ENCODE data around the gene CIB4. TPM values are rescaled to one million over a fixed set of nuclear protein-coding genes. Genes with fewer than 3 reads are reported as not detected.

CIB4 gene
- total and polyA plus RNA-seq, 9 of the 15 experiments (the other 6 are each of a cell fraction or from before 2014, with no cell fraction given) = not detected

DNA sequence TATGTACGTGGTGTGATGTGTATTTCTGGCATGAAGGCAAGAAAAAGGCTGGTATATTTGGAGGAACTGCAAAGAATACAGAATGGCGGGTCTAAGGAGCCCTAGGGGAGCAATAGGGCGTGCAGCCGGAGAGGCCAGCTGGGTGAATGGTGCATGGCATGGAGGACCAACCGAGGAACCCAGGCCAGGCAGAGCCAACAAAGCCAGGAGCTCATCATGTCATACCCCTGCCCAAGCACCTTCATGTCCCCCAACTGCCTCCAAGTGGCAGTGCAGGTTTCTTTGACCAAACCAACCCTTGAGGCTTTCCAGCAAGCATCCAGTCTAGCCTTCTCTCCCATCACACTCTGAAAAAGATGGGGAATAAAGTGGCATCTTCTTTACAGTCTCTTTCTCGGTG is 42.4 kb upstream of the CIB4 start:
- POLR2A ChIA-PET = interaction anchor here (0.5 to 1.2 kb wide), 3 partner anchors 11 to 165 kb away, joined by 3 to 5 read pairs (median 3); no protein-coding TSS in a partner anchor
- WGBS (ENCODE audit: insufficient coverage, low coverage, missing lambda C conversion rate) = 0% methylated on average over 6 of the region's 6 CpGs
- in situ Hi-C loops (cut with MboI) (no loop called here), intact Hi-C loops (cut with micrococcal nuclease) (loop anchor here (5.0 kb wide), 1 partner anchor 59 kb away; no protein-coding TSS in a partner anchor)
- Histone ChIP-seq H3K27ac (ENCODE audit: extremely low read depth, low read depth, low read length) (no peak overlapping the region), H3K27me3 (ENCODE audit: control insufficient read depth in 2 of 2, insufficient read depth in 2 of 2, low read length in 2 of 2) (peaks cover 12 to 73% of the 10 kb centered on the region in 2 experiments; a peak in 4 of 5 replicates), H3K9me1 (ENCODE audit: control insufficient read depth, insufficient read depth, low read length) (peaks cover 4% of the 10 kb centered on the region), H3K36me3 (ENCODE audit: control insufficient read depth, insufficient read depth, low read length) (no peaks in the 10 kb centered on the region), H3K79me2 (ENCODE audit: control insufficient read depth, insufficient read depth, low read length) (no peaks in the 10 kb centered on the region), H4K20me1 (replicated peaks; ENCODE audit: control insufficient read depth, insufficient read depth, low read length) (0 out of 2 replicates have a peak, but pooled peaks cover 3% of the 10 kb centered on the region), H3K9me3 (replicated peaks; ENCODE audit: control insufficient read depth, insufficient read depth, low read depth, low read length) (no peaks in the 10 kb centered on the region), H3K4me2 (ENCODE audit: insufficient read depth, low read length) (no peak overlapping the region), H3K4me1 (replicated peaks in 1 of 2; ENCODE audit: control insufficient read depth in 2 of 2, insufficient read depth in 2 of 2, low read length in 2 of 2) (no peaks in the 10 kb centered on the region), H3K9ac (ENCODE audit: insufficient read depth in 1 of 2, low read depth in 2 of 2, low read length in 2 of 2) (no peak overlapping the region), H2AFZ (ENCODE audit: low read depth, low read length) (no peak overlapping the region), H3K4me3 (no peak overlapping the region)
- ATAC-seq (no peak), DNase-seq (ENCODE audit: extremely low read depth in 1 of 4, low spot score in 3 of 4) (no peak), FAIRE-seq (no peak)
- CTCF ChIA-PET (ENCODE audit: low intra/inter-chr PET ratio) = interaction anchor here (0.8 kb wide), 1 partner anchor 62 kb away, joined by 5 read pairs; no protein-coding TSS in a partner anchor
- TF ChIP-seq TOE1 (IDR thresholded peaks at IDR 0.05; ENCODE audit: borderline replicate concordance) (no peak), TOE1 (CRISPR knock-in tag; IDR thresholded peaks at IDR 0.05; ENCODE audit: borderline replicate concordance, low read depth) (no peak), ZNF324 (CRISPR knock-in tag; IDR thresholded peaks at IDR 0.05) (no peak), GABPB2 (CRISPR knock-in tag; conservative IDR thresholded peaks at IDR 0.05) (no peak), RAD21 (CRISPR knock-in tag; conservative IDR thresholded peaks at IDR 0.05 in 1 of 2, IDR thresholded peaks at IDR 0.05 in 1 of 2) (0 out of 4 replicates have a peak, but pooled peaks of 1 of the 2 experiments have one; percentile 17), BRD4 (IDR thresholded peaks at IDR 0.05) (no peak), CTCF (IDR thresholded peaks at IDR 0.05 in 2 of 3, conservative IDR thresholded peaks at IDR 0.05 in 1 of 3; ENCODE audit: insufficient read depth in 2 of 3, low read depth in 1 of 3, low read length in 3 of 3) (peak in 1 of 3 experiments; percentile 33; a peak in 2 of 6 replicates), SREBF1 (IDR thresholded peaks at IDR 0.05; ENCODE audit: borderline replicate concordance, low read depth, low read length) (no peak), HNRNPK (IDR thresholded peaks at IDR 0.05; ENCODE audit: low read depth, low read length, poor library complexity, severe bottlenecking) (no peak)
- TF ChIP-seq, protein P1, sequence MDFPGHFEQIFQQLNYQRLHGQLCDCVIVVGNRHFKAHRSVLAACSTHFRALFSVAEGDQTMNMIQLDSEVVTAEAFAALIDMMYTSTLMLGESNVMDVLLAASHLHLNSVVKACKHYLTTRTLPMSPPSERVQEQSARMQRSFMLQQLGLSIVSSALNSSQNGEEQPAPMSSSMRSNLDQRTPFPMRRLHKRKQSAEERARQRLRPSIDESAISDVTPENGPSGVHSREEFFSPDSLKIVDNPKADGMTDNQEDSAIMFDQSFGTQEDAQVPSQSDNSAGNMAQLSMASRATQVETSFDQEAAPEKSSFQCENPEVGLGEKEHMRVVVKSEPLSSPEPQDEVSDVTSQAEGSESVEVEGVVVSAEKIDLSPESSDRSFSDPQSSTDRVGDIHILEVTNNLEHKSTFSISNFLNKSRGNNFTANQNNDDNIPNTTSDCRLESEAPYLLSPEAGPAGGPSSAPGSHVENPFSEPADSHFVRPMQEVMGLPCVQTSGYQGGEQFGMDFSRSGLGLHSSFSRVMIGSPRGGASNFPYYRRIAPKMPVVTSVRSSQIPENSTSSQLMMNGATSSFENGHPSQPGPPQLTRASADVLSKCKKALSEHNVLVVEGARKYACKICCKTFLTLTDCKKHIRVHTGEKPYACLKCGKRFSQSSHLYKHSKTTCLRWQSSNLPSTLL (IDR thresholded peaks at IDR 0.05) = no peak
- no TSS peak for BruUV-seq (replicated peaks)
